IPS-NIHi11 (cell line): ENCODE measurements around the gene CIP2A.
"Not testable (repeated sequence)": the region's sequence is repeated elsewhere in the genome, so short reads cannot be mapped to it uniquely, and the experiment has no call there.

Experiments used
- DNase-seq: peaks from one replicate; pipeline ENCODE4 v3.0.0; 2012; ENCODE audit warnings: mixed read lengths, low spot score

Gene CIP2A

DNA sequence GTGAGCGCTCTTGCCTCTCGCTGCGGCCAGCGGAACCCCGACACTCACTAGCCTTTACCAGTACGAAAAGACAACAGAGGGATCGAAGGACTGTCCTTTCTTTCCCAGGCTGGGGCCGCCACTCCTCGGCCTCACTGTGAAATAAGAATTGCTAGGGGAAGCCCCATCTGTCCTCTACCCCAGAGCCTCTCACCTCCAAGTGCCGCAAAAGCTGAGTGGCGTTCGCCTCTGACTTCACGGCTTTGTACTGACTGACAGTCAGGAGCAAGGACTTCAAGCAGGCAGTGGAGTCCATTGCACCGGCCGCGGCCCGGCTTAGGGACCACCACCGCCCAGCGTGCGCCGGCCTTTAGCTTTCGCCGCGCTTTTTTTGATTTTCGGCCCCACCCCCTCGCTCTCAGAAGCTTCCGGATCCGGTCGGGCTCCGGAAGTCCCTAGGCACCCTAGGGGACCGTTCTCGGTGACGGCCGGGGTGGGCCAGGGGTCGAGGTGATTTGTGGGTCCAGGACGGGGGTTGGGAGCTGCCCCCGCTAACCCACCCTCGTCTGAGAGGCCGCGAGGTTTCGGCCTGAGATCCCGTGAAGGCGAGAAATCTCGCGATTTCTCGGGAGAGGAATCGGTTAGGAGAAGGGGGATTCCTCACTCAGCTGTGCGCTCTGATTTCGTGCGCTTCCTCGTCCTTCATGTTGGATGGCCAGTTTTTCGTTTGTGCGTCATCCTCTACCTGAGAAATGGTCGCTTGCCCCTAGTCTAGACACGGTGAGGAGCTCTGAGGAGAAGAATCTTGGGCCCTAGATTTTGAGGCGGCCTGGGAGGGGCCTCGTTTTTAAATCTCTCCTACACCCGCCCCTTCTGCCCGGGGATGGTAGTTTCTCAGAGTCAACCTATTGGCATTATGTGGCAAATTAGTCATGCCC lies at the start of gene CIP2A, which contains the start of gene DZIP3:
Gene CIP2A (minus strand): TSS at position 358 of the 917 bp plus-strand sequence. CDS start 63 bp downstream, at position 295.
Gene DZIP3 (plus strand): TSS at position 642 of the 917 bp plus-strand sequence. CDS start 15,685 bp downstream, outside the sequence.
- peak; percentile 96 for DNase-seq

GRCh38 chr3:108629974-108630373 lies 40.7 kb upstream of the CIP2A start:
- no peak for DNase-seq

DNA sequence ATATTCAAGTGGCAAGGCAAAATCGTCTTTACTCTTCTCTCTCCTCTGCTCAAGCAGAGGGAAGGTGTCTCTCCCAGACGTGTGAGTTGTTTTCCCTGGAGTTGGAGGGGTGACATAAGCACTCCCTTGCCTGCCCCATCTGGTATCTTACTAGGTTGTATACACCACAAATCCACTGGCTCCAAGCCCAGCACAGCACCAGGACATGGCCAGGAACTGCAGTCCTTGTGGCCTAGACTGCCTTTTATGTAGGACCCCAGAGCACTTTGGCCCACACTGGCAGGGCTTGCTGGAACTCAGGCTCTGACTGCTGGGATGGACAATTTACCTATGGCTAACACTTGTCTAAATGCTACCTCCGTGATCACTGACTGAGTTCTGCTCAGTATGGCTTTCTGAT lies 34.3 kb upstream of the CIP2A start:
- no peak for DNase-seq

GRCh38 chr3:108620250-108620649 lies 31.0 kb upstream of the CIP2A start:
- DNase-seq, result no peak

GRCh38 chr3:108616090-108616489 lies 26.9 kb upstream of the CIP2A start:
- not testable (repeated sequence) for DNase-seq

- no peak for DNase-seq
Measured at GRCh38 chr3:108610651-108611050, 21.4 kb upstream of the CIP2A start.

DNA sequence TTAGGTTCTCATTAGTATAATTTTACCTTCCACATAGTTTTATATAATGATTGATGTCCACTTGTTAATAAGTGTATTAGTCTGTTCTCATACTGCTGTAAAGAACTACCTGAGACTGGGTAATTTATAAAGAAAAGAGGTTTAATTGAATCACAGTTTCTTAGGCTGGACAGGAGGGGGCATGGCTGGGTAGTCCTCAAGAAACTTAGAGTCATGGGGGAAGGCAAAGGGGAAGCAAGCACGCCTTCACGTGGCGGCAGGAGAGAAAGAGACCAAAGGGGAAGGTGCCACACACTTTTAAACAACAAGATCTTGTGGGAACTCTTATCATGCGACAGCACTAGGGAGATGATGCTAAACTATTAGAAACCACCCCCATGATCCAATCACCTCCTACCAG lies 19.5 kb upstream of the CIP2A start:
- no peak for DNase-seq

DNA sequence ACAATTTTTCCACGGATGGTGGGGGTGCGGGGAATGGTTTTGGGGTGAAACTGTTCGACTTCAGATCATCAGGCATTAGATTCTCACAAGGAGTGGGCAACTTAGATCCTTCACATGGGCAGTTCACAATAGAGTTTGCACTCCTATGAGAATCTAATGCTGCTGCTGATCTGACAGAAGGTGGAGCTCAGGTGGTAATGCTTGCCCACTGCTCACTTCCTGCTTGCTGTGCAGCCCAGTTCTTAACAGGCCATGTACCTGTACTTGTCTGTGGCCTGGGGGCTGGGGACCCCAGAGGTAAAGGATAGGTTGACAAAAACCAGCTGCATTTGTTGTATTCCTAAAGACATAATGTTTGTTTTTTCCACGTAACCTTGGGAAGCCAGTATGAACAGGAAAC lies 16.3 kb upstream of the CIP2A start:
- DNase-seq, result no peak

DNA sequence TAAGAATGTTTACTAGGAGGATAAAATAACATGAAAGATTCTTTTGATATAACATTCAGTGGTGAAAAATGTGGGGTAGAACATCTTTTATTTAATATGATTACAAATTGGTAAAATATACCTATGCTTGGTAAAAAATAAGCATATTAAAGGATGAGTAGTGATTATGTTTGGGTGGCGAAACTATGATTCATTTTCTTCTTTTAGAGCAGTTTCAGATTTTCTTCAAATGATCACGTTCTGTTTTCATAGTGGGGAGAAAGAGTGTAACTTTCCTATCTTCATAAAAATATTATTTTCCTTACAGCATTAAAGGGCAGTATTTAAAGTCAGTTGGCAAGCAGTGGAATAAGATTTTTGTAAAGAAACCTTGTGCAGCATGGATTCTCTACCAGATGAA lies 15.8 kb upstream of the CIP2A start:
- no peak for DNase-seq

DNA sequence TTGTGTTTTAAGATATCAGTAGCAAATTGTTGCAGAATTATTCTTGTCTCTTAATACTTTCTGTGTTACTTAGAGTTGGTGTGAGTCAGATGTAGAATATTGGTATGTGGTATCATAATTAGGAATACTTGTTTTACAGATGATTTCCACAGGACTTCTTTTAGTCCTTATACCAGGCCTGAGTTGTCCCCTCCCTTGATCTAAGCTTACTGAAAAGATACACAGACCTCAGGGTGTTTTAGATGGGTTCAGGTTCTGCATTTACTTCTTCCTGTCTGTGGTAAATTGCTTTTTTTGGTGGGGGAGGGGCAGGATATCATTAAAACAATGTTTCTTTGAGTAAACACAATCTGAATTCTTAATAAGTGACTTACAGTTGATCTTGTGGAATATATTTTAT lies 14.5 kb upstream of the CIP2A start:
- DNase-seq, result no peak

- no peak for DNase-seq
Measured at GRCh38 chr3:108602935-108603294, 13.7 kb upstream of the CIP2A start.

DNA sequence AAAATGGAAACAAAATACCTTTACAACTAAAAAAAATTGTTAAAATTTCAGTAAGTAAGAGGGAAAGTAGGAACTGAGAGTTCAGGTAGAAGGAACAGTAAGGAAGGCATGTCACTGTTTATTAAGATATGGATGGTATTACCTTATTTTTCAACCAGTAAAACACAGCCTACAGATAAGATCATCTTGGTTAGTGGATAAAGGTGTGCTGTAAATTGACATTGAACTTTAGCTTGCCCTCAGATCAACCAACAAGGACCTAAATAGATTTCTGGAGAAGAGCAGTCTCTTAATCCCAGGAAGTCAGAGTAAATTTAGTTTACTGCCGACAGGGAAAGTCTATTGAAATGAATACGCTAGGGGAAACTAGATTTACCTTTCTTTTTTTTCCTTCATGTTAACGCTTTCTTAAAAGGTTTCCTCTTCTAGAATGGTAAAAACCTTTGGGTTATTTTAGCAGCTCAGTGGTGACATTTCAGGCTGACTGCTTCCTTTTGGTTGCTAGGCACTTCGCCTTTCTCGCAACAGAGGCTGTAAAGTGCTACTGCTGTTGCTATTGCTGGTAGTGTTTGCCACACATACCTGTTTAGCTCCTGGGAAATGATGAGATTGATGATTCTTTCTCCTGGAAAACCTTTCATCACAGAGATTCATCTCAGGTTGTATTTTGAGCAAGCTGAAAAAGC lies 13.2 kb upstream of the CIP2A start:
- DNase-seq, result no peak

DNA sequence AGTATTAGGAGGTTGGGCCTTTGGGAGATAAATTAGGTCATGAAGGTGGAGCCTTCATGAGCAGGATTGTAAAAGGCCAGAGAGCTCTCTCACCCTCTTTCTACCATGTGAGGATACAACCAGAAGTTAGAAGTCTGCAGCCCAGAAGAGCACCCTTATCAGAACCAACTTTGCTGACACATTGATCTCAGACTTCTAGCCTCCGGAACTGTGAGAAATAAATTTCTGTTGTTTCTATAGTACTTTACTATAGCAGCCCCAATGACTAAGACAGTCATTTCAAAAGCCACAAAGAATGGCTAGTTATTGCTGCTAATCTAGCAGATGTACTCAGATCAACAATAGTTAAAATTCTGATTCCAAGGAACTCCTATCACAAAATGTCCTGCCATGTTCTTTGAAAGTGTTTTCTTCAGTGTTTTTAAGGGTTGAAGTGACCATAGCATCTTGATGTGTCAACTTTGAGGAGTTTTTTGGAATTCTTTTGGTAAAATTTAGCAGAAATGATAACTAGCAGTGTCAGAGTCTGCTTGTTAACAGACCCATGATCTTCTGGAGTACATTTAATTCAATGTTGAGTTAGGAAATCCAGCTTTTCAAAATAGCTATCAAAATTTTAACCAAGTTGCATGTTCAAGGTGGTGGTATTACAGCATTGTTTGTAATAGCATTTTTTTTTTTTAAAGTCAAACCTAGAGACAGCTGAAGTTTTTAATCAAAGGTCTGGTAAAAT lies 10.6 kb upstream of the CIP2A start:
- DNase-seq, result no peak

- DNase-seq, result no peak
Measured at GRCh38 chr3:108598375-108598774, 9.1 kb upstream of the CIP2A start.

GRCh38 chr3:108595321-108595720 lies 6.1 kb upstream of the CIP2A start:
- no peak for DNase-seq

- DNase-seq, result no peak
Measured at GRCh38 chr3:108590460-108590859, 1.2 kb upstream of the CIP2A start.

DNA sequence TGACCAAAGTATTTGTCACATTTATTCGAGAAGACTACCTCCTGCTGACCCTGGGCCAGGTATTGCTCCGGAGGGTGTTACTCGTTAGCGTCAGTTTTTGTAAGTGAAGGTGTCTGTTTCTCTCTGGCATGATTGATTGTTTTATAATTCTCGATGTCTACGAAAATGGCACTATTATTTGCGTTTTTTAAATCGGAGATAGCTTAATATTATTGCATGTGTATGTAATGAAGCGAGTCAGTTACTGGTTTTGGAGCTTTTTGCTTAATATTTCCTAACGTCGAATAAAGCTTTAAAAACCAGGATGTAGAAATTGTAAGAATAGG lies 723 bp upstream of the CIP2A start:
- DNase-seq, result no peak

- DNase-seq, result no peak
Measured at GRCh38 chr3:108588601-108589000, 637 bp downstream of the CIP2A start.

DNA sequence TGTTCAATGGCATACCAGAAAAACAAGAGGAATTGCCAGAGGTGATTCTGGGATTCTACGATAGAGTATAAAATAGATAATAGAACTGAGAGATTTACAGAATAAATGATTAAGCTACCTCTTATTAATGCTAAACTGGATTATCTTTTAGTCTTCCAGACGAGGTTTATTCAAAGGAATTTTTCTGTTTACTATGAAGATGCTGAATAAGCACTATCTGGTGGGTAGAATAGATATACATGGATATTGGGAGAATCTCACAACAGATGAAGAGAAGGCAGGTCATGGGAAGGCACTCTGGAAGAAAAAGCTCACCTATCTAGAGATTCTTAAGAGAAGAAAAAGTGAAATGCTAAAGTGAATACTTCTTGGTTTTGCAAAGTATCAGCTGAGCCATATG lies 11.2 kb downstream of the CIP2A start:
- DNase-seq, result no peak

GRCh38 chr3:108569336-108569735 lies 19.9 kb downstream of the CIP2A start:
- no peak for DNase-seq

GRCh38 chr3:108566599-108566998 lies 22.6 kb downstream of the CIP2A start:
- no peak for DNase-seq

DNA sequence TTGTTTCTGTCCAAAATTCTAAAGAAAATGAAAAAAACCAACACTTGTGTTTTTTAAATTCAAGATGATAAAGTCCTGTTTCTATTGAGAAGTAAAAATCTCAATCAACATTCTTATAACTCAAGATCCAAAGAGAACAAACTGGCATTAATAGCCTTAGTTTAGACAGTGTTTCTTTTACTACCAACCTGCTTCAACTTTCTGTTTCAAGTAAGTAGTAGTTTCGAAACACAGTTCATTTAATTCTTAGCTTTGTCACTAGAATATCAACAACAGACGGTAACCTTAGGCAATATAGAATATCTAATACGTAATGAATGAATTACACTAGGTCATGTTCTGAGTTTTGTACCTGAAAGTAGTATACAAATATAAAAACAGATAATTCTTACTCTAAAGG lies 23.7 kb downstream of the CIP2A start:
- DNase-seq, result no peak

DNA sequence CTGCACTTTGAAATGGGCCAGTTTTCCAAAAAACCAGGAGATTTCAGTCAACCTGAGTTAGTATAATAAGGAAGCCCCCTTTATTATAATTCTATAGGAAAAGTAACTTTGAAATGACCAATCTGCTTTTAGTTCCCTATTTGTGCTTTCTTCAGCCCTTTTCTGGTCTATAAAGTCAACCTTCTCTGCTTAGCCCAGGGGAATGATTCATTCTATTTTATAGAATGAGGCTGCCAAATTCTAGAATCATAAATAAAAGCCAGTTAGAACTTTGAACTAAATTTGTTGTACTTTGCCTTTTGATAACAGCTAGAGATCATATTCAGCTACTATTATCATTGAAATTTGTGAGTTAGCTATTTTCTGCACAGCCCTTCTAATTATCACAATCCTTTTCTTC lies 24.7 kb downstream of the CIP2A start:
- DNase-seq, result no peak
